ENCODE data around the gene GSK3B. TPM values are rescaled to one million over a fixed set of nuclear protein-coding genes. Genes with fewer than 3 reads are reported as not detected.

GSK3B gene
- total RNA-seq, 3 donors from 2014 or later (not counting 1 experiment from before 2014, with no cell fraction given): 61.3 to 67.0 (median 62.7) TPM

GRCh38 chr3:119927190-119927589 lies 167.1 kb downstream of the GSK3B start:
- Mint-ChIP-seq H3K27ac (no peak overlapping the region), H3K4me3 (no peak overlapping the region), H3K4me1 (peaks cover 15 to 21% of the 10 kb centered on the region in 2 donors), H3K27me3 (ENCODE audit: low read depth in 2 of 2) (no peaks in the 10 kb centered on the region), H3K36me3 (no peaks in the 10 kb centered on the region), H3K9me3 (no peaks in the 10 kb centered on the region)
- H3K36me3 ChIP-seq (ENCODE audit: control insufficient read depth, insufficient read depth, low read length): no peaks in the 10 kb centered on the region
- no peaks in the 10 kb centered on the region for H3K27me3 ChIP-seq (ENCODE audit: control insufficient read depth, insufficient read depth, low read length)
- TF ChIP-seq CTCF (IDR thresholded peaks at IDR 0.05): no peak
- no peak for DNase-seq
- ATAC-seq: no peak
- no peaks in the 10 kb centered on the region for H3K9me3 ChIP-seq (ENCODE audit: control insufficient read depth, insufficient read depth, low read length)
- intact Hi-C loops (cut with micrococcal nuclease): no loop called here
- WGBS (ENCODE audit: insufficient coverage): 98% methylated on average over 2 of the region's 2 CpGs
- H3K4me3 ChIP-seq (ENCODE audit: low read length): no peak overlapping the region
- no peak overlapping the region for H3K27ac ChIP-seq (ENCODE audit: low read length)
- no peaks in the 10 kb centered on the region for H3K4me1 ChIP-seq (ENCODE audit: control insufficient read depth, insufficient read depth, low read length)

- no peak overlapping the region for H3K27ac ChIP-seq (ENCODE audit: low read length)
- Mint-ChIP-seq H3K4me1 (peaks cover 21 to 27% of the 10 kb centered on the region in 2 donors), H3K9me3 (no peaks in the 10 kb centered on the region), H3K27ac (peak overlapping the region in 1 of 2 donors; percentile 8), H3K27me3 (ENCODE audit: low read depth in 2 of 2) (no peaks in the 10 kb centered on the region), H3K36me3 (peaks cover 4% of the 10 kb centered on the region), H3K4me3 (no peak overlapping the region)
- no peaks in the 10 kb centered on the region for H3K4me1 ChIP-seq (ENCODE audit: control insufficient read depth, insufficient read depth, low read length)
- no peak for ATAC-seq
- intact Hi-C loops (cut with micrococcal nuclease): no loop called here
- no peaks in the 10 kb centered on the region for H3K27me3 ChIP-seq (ENCODE audit: control insufficient read depth, insufficient read depth, low read length)
- no peak for TF ChIP-seq CTCF (IDR thresholded peaks at IDR 0.05)
- no peak for DNase-seq
- H3K4me3 ChIP-seq (ENCODE audit: low read length): no peak overlapping the region
- peaks cover 5% of the 10 kb centered on the region for H3K36me3 ChIP-seq (ENCODE audit: control insufficient read depth, insufficient read depth, low read length)
- 95% methylated on average over 6 of the region's 7 CpGs for WGBS (ENCODE audit: insufficient coverage)
- no peaks in the 10 kb centered on the region for H3K9me3 ChIP-seq (ENCODE audit: control insufficient read depth, insufficient read depth, low read length)
Observed at GRCh38 chr3:119924111-119925094, 169.8 kb downstream of the GSK3B start.

- Mint-ChIP-seq H3K4me1 (peaks cover 26 to 41% of the 10 kb centered on the region in 2 donors), H3K27ac (peak overlapping the region; percentile 30 to 70), H3K9me3 (no peaks in the 10 kb centered on the region), H3K36me3 (peaks cover 13% of the 10 kb centered on the region), H3K27me3 (ENCODE audit: low read depth in 2 of 2) (no peaks in the 10 kb centered on the region), H3K4me3 (no peak overlapping the region)
- no peaks in the 10 kb centered on the region for H3K9me3 ChIP-seq (ENCODE audit: control insufficient read depth, insufficient read depth, low read length)
- no peaks in the 10 kb centered on the region for H3K27me3 ChIP-seq (ENCODE audit: control insufficient read depth, insufficient read depth, low read length)
- no peak for DNase-seq
- H3K4me1 ChIP-seq (ENCODE audit: control insufficient read depth, insufficient read depth, low read length): no peaks in the 10 kb centered on the region
- intact Hi-C loops (cut with micrococcal nuclease): no loop called here
- no peak overlapping the region for H3K27ac ChIP-seq (ENCODE audit: low read length)
- no peak for TF ChIP-seq CTCF (IDR thresholded peaks at IDR 0.05)
- ATAC-seq: no peak
- WGBS (ENCODE audit: insufficient coverage): no CpG with 5 or more reads among the region's 6 CpGs
- peaks cover 13% of the 10 kb centered on the region for H3K36me3 ChIP-seq (ENCODE audit: control insufficient read depth, insufficient read depth, low read length)
- H3K4me3 ChIP-seq (ENCODE audit: low read length): no peak overlapping the region
Observed at GRCh38 chr3:119918992-119919933, 175.0 kb downstream of the GSK3B start.
